GM19452 (cell line): ENCODE results near the gene ASIC2.

ENCODE experiments used
- ATAC-seq: cut with Tn5 transposase; IDR thresholded peaks from one replicate; pipeline ENCODE4 v1.9.1; 2021; ENCODE audit not compliant: unreplicated experiment

The ASIC2 gene

GRCh38 chr17:33118391-33119075 lies 174.6 kb downstream of the ASIC2 start:
- ATAC-seq, result no peak

- no peak for ATAC-seq
These were observed 177.0 kb downstream of the ASIC2 start for GRCh38 chr17:33116021-33116551.

- ATAC-seq, result no peak
These were observed 177.7 kb downstream of the ASIC2 start for GRCh38 chr17:33115366-33115765.

DNA sequence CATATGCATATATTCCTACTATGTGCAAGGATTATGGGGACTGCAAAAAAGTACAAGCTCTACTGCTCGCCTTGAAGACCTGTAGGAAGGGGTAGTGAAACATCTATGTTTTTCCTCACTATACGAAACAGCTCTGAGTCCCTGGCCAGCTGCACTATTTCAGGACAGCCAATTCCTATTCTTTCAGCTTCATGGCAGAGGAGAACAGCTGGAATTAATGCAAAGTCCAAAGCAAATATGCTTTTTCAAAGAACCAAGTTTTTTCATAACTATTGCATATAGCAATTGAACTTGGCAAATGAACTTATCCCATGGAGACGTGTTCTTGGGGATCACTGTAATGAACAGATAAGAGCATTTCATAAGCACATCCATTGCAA lies 179.1 kb downstream of the ASIC2 start:
- ATAC-seq, result no peak

DNA sequence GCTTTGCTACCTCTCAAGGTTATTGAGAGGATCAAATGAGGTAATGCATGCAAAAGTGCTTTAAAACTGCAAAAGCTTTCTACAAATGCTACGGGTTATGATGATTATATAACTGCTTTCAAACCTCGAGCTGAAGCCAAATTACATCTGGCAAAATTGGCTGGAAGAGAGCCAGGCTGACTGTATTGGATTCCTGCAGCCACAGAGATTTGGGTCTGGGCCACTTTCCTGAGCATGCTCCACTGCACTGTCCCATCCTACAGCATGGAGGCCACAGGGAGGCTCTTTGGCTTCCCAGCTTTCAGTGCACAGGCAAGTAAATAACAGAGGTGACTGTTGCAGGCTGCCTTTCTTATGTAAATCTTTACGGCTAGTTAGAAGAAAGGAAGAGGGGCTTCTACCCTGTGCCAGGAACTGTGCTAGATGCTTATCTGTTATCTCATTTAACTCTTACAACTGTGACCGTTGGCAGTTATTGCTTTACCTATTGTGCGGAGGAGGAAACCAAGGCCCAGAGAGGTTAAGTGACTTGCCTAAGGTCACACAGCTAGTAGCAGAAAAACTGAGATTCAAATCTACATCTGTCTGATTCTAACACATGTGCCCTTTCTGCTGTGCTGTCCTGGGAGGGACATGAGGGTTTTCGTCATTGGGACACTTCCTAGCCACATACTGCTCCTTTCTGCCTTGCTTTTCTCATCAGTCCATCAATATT lies 179.7 kb downstream of the ASIC2 start:
- ATAC-seq, result no peak

DNA sequence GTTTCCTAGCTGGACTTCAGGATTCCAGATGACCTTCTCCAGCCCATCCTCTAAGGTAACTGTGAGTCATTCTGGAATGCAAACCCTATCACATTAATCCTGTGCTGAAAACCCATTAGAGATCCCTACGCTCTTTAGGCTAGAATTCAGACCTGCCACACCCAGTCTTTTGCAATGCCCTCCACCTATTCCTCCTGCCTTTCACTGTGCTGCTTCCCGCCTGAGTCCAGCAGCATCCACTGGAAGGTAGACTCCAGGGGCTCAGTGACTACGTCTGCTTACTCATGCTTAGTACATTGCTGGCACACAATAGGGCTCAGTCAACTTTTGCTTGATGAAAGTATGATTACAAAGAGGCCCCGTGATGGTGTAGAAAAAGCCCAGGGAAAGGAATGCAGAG lies 180.3 kb downstream of the ASIC2 start:
- no peak for ATAC-seq

DNA sequence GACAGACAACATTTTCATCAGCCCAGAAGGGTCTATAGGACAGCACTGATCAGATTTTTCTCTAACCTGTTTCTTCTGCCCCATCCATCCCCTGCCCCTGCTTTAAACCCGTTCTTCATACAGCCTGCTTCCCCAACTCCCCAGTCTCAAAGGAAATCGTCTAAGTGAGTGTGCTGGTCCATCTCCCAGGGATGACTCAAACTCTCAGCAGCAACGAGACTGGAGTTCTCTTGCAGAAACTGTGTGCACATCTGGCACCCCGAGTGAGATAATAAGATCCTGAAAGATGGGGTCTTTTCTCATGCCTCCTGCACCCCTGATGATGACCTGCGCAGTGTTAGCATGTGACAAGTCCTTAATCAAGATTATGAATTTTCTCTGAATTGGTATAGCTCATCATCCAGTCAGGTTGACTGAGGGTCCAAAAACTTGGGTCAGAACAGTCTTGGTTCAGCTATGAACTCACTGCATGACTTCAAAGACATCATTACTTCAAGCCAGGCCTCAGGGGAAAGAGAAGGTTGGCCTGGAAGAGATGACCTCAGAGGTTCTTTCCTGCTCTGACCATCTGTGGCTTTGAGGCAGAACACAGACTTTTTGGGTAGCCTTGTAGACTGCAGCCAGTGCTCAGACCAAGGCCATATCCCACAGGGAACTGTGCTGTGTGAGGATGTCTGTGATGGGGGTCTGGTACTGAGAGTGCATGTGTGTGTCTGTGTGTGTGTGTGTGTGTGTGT lies 183.6 kb downstream of the ASIC2 start:
- ATAC-seq, result no peak

- no peak for ATAC-seq
These were observed 186.4 kb downstream of the ASIC2 start for GRCh38 chr17:33106525-33107165.

- ATAC-seq, result no peak
These were observed 187.2 kb downstream of the ASIC2 start for GRCh38 chr17:33105911-33106310.

DNA sequence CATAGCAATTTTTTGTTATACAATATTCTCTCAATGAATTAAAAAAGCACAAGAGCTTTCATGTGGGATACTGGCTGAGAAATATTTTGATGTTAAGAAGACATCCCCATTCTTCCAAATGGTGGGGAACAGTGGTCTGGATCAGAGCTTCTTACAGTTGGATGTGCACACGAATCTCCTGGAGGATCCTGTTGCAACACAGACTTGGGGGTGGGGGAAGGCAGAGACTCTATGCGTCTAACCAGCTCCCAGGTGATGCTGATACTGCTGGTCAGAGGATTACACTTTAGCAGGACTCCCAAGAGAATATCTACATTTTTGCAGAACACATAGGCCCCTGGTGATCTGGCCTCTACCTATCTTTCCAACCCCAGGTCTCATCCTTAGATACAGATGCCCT lies 193.2 kb downstream of the ASIC2 start:
- ATAC-seq, result no peak

- ATAC-seq, result no peak
These were observed 193.8 kb downstream of the ASIC2 start for GRCh38 chr17:33099252-33099651.

GRCh38 chr17:33097411-33097810 lies 195.7 kb downstream of the ASIC2 start:
- ATAC-seq, result no peak

- no peak for ATAC-seq
These were observed 196.9 kb downstream of the ASIC2 start for GRCh38 chr17:33096161-33096560.

- ATAC-seq, result no peak
These were observed 201.8 kb downstream of the ASIC2 start for GRCh38 chr17:33091271-33091670.

DNA sequence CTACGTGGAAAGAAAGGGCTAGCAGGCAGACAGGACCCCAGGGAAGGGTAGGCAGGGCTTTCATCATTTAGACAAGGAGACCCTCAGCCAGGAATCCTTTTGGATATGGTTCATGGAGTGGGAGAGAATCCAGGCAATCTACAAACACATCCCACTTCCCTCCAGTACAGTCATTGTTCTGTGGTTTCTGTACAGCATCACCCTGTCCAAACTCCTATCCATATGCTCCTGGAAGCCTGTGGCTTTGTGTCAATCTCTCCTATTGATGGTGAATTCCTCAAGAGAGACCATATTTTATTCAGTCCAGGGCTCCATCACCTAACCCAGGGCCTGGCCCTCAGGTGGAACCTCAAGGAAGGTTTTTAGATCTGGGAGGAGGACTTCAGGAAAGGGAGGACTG lies 202.3 kb downstream of the ASIC2 start:
- no peak for ATAC-seq

DNA sequence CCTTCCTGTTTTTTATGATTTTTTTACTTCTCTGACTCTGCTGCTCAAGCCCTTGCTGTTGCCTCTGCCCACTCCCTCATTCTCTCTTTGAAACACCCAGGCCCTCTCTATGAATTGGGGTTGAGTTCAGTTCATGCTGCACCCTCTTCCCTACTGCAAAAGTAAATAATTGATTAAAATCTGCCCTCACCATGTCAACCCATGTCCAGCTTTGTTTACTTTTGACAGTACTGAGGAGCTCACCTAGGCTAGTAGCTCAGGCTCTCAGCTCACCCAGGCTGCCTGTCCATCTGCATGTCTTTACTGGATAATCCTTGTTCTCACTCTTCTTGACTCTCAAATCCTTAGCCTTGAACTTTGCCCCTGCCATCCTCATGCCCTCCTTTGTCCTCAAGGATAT lies 206.2 kb downstream of the ASIC2 start:
- no peak for ATAC-seq

- no peak for ATAC-seq
These were observed 207.1 kb downstream of the ASIC2 start for GRCh38 chr17:33086041-33086440.

- ATAC-seq, result no peak
These were observed 207.8 kb downstream of the ASIC2 start for GRCh38 chr17:33085256-33085655.

DNA sequence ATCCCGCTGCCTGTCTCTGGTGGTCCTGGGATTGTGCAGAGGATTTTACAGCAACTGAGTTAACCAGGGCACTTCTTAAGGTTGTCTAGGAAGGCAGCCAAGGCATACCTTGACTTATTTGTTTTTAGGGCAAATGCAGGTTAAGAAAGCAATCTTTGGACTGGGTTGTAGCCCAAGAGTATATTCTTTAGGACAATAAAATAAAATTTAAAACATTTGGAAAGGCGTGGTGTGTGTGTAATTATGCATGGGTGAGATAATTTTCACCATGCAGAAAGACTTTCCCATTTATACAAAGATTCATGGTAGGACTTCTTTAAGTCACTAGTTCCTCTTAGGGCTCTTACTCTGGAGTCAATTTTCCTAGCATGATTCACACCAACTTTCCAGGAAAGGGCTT lies 208.3 kb downstream of the ASIC2 start:
- no peak for ATAC-seq

- no peak for ATAC-seq
These were observed 210.4 kb downstream of the ASIC2 start for GRCh38 chr17:33082529-33083173.

GRCh38 chr17:33080091-33080490 lies 213.0 kb downstream of the ASIC2 start:
- ATAC-seq, result no peak
